ENCODE measurements around the gene NACA. TPM values are rescaled to one million over a fixed set of nuclear protein-coding genes. Genes with fewer than 3 reads are reported as not detected.
"Not testable (repeated sequence)": the region's sequence is repeated elsewhere in the genome, so short reads cannot be mapped to it uniquely, and the experiment has no call there.

The NACA gene
- total RNA-seq, 1 donor = 2,113 TPM

GRCh38 chr12:56750596-56750995 is 25.5 kb upstream of the NACA start:
- H3K9me3 ChIP-seq (ENCODE audit: low read depth, low read length); H3K27me3 ChIP-seq (ENCODE audit: insufficient read depth, low read length); H3K4me3 ChIP-seq (ENCODE audit: low read length): not testable (repeated sequence)
- peaks cover 34% of the 10 kb centered on the region for H3K4me1 ChIP-seq (ENCODE audit: insufficient read depth, low read length)

- Histone ChIP-seq H3K4me3 (ENCODE audit: low read length) (no peak overlapping the region), H3K4me1 (ENCODE audit: insufficient read depth, low read length) (peaks cover 34% of the 10 kb centered on the region), H3K27me3 (ENCODE audit: insufficient read depth, low read length) (no peaks in the 10 kb centered on the region), H3K9me3 (ENCODE audit: low read depth, low read length) (no peaks in the 10 kb centered on the region)
Observed at GRCh38 chr12:56749853-56750252, 24.8 kb upstream of the NACA start.

GRCh38 chr12:56749359-56749758 is 24.3 kb upstream of the NACA start:
- Histone ChIP-seq H3K4me3 (ENCODE audit: low read length) (no peak overlapping the region), H3K27me3 (ENCODE audit: insufficient read depth, low read length) (no peaks in the 10 kb centered on the region), H3K4me1 (ENCODE audit: insufficient read depth, low read length) (peaks cover 34% of the 10 kb centered on the region), H3K9me3 (ENCODE audit: low read depth, low read length) (no peaks in the 10 kb centered on the region)

DNA sequence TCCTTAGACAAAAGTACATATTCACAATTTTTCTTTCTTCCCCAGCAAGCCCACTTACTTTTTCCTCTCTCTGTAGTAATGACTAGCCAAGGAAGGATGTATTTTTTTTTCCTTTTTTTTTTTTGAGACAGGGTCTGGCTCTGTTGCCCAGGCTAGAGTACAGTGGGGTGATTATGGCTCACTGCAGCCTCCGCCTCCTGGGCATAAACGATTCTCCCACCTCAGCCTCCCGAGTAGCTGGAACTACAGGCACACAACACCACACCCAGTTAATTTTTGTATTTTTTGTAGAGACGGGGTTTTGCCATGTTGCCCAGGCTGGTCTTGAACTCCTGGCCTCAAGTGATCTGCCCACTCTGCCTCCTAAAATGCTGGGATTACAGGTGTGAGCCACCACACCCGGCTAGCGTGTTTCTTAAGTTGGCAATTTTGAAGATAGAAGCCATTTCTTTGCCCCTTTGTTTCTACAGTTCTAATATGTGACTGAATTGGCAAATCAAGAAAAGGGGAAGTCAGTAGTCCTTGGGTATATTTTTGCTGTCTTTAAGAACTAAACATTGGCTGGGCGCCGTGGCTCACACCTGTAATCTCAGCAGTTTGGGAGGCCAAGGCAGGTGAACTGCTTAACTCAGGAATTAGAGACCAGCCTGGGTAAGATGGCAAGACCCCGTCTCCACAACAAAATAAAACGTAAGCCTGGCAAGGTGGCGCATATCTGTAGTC is 3.2 kb upstream of the NACA start:
- H3K4me3 ChIP-seq (ENCODE audit: low read length) = no peak overlapping the region
- H3K4me1 ChIP-seq (ENCODE audit: insufficient read depth, low read length) = peaks cover 24% of the 10 kb centered on the region
- H3K9me3 ChIP-seq (ENCODE audit: low read depth, low read length) = no peaks in the 10 kb centered on the region
- H3K27me3 ChIP-seq (ENCODE audit: insufficient read depth, low read length) = no peaks in the 10 kb centered on the region

DNA sequence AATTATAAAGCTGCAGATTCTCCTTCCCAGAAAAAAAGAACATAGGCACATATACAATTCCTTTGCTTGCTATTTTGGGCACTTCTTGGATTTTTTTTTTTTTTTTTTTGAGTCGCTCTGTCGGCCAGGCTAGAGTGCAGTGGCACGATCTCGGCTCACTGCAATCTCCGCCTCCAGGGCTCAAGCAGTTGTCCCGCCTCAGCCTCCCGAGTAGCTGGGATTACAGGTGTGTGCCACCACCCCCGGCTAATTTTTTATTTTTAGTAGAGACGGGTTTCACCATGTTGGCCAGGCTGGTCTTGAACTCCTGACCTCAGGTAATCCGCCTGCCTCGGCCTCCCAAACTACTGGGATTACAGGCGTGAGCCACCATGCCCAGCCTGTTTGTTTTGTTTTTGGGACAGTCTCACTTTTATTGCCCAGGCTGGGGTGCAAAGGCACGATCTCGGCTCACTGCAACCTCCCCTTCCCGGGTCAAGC is 1.1 kb upstream of the NACA start:
- not testable (repeated sequence) for H3K27me3 ChIP-seq (ENCODE audit: insufficient read depth, low read length); H3K9me3 ChIP-seq (ENCODE audit: low read depth, low read length); H3K4me3 ChIP-seq (ENCODE audit: low read length)
- peaks cover 43% of the 10 kb centered on the region for H3K4me1 ChIP-seq (ENCODE audit: insufficient read depth, low read length)

DNA sequence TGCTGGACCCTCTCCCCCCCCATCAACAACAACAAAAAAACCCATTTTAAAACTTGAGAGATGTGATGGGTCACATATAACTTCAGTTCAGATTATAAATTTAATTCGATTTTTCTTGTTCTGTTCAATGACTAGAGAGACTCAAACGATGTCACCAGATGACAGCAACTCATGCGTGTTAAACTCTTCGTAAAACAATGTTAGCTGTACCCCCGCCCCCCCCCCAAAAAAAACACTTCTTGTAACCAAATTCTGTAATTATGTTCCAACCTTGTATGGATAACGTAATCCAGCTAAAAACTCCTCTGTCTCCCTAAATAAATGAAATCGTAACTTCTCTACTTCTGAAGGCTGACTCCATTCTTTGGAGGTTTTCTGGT is 614 bp upstream of the NACA start:
- peaks cover 49% of the 10 kb centered on the region for H3K4me1 ChIP-seq (ENCODE audit: insufficient read depth, low read length)
- no peaks in the 10 kb centered on the region for H3K9me3 ChIP-seq (ENCODE audit: low read depth, low read length)
- peak overlapping the region; percentile 66 for H3K4me3 ChIP-seq (ENCODE audit: low read length)
- H3K27me3 ChIP-seq (ENCODE audit: insufficient read depth, low read length) = no peaks in the 10 kb centered on the region

GRCh38 chr12:56724701-56724971 is 463 bp downstream of the NACA start:
- Histone ChIP-seq H3K4me1 (ENCODE audit: insufficient read depth, low read length) (peaks cover 59% of the 10 kb centered on the region), H3K9me3 (ENCODE audit: low read depth, low read length) (no peaks in the 10 kb centered on the region), H3K27me3 (ENCODE audit: insufficient read depth, low read length) (no peaks in the 10 kb centered on the region), H3K4me3 (ENCODE audit: low read length) (peak overlapping the region; percentile 66)

- no peaks in the 10 kb centered on the region for H3K27me3 ChIP-seq (ENCODE audit: insufficient read depth, low read length)
- H3K4me1 ChIP-seq (ENCODE audit: insufficient read depth, low read length) = peaks cover 65% of the 10 kb centered on the region
- no peaks in the 10 kb centered on the region for H3K9me3 ChIP-seq (ENCODE audit: low read depth, low read length)
- peak overlapping the region; percentile 66 for H3K4me3 ChIP-seq (ENCODE audit: low read length)
Observed at GRCh38 chr12:56723889-56724700, 1.0 kb downstream of the NACA start.

GRCh38 chr12:56723352-56723751 is 1.7 kb downstream of the NACA start:
- Histone ChIP-seq H3K4me1 (ENCODE audit: insufficient read depth, low read length) (peaks cover 69% of the 10 kb centered on the region), H3K4me3 (ENCODE audit: low read length) (peak overlapping the region; percentile 66), H3K9me3 (ENCODE audit: low read depth, low read length) (no peaks in the 10 kb centered on the region), H3K27me3 (ENCODE audit: insufficient read depth, low read length) (no peaks in the 10 kb centered on the region)

- Histone ChIP-seq H3K4me3 (ENCODE audit: low read length) (no peak overlapping the region), H3K27me3 (ENCODE audit: insufficient read depth, low read length) (no peaks in the 10 kb centered on the region), H3K9me3 (ENCODE audit: low read depth, low read length) (no peaks in the 10 kb centered on the region), H3K4me1 (ENCODE audit: insufficient read depth, low read length) (peaks cover 69% of the 10 kb centered on the region)
Observed at GRCh38 chr12:56722832-56723231, 2.3 kb downstream of the NACA start.

- H3K9me3 ChIP-seq (ENCODE audit: low read depth, low read length) = no peaks in the 10 kb centered on the region
- peaks cover 71% of the 10 kb centered on the region for H3K4me1 ChIP-seq (ENCODE audit: insufficient read depth, low read length)
- no peak overlapping the region for H3K4me3 ChIP-seq (ENCODE audit: low read length)
- H3K27me3 ChIP-seq (ENCODE audit: insufficient read depth, low read length) = no peaks in the 10 kb centered on the region
Observed at GRCh38 chr12:56721721-56722120, 3.4 kb downstream of the NACA start.

- H3K4me1 ChIP-seq (ENCODE audit: insufficient read depth, low read length) = peaks cover 74% of the 10 kb centered on the region
- H3K9me3 ChIP-seq (ENCODE audit: low read depth, low read length) = no peaks in the 10 kb centered on the region
- no peak overlapping the region for H3K4me3 ChIP-seq (ENCODE audit: low read length)
- H3K27me3 ChIP-seq (ENCODE audit: insufficient read depth, low read length) = no peaks in the 10 kb centered on the region
Observed at GRCh38 chr12:56721216-56721615, 3.9 kb downstream of the NACA start.

GRCh38 chr12:56720731-56721151 is 4.4 kb downstream of the NACA start:
- Histone ChIP-seq H3K4me3 (ENCODE audit: low read length) (no peak overlapping the region), H3K27me3 (ENCODE audit: insufficient read depth, low read length) (no peaks in the 10 kb centered on the region), H3K4me1 (ENCODE audit: insufficient read depth, low read length) (peaks cover 72% of the 10 kb centered on the region), H3K9me3 (ENCODE audit: low read depth, low read length) (no peaks in the 10 kb centered on the region)

GRCh38 chr12:56719056-56719455 is 6.0 kb downstream of the NACA start:
- no peak overlapping the region for H3K4me3 ChIP-seq (ENCODE audit: low read length)
- no peaks in the 10 kb centered on the region for H3K27me3 ChIP-seq (ENCODE audit: insufficient read depth, low read length)
- H3K9me3 ChIP-seq (ENCODE audit: low read depth, low read length) = no peaks in the 10 kb centered on the region
- peaks cover 72% of the 10 kb centered on the region for H3K4me1 ChIP-seq (ENCODE audit: insufficient read depth, low read length)

DNA sequence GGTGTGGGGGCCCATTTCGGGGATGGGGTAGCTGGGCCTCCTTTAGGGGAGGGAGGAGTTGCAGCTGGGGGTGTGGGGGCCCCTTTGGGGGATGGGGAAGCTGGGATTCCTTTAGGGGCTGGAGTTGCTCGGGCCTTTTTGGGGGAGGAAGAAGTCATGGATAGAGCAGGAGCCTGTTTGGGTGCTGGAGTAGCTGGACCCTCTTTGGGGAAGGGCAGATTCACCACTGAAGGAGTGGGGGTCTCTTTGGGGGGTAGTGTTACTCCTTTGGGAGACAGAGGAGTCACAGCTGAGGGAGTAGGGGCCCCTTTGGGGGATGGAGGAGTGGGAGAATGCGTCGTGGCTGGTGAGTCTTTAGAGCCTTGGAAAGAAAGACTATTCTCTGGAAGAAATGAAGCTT is 6.5 kb downstream of the NACA start:
- Histone ChIP-seq H3K27me3 (ENCODE audit: insufficient read depth, low read length) (no peaks in the 10 kb centered on the region), H3K9me3 (ENCODE audit: low read depth, low read length) (no peaks in the 10 kb centered on the region), H3K4me3 (ENCODE audit: low read length) (no peak overlapping the region), H3K4me1 (ENCODE audit: insufficient read depth, low read length) (peaks cover 71% of the 10 kb centered on the region)

- Histone ChIP-seq H3K9me3 (ENCODE audit: low read depth, low read length) (no peaks in the 10 kb centered on the region), H3K4me1 (ENCODE audit: insufficient read depth, low read length) (peaks cover 68% of the 10 kb centered on the region), H3K27me3 (ENCODE audit: insufficient read depth, low read length) (no peaks in the 10 kb centered on the region), H3K4me3 (ENCODE audit: low read length) (no peak overlapping the region)
Observed at GRCh38 chr12:56718149-56718548, 7.0 kb downstream of the NACA start.

Data from mononuclear cell (primary cell).